ENCODE data around the gene IRF2BP1. TPM values are rescaled to one million over a fixed set of nuclear protein-coding genes. Genes with fewer than 3 reads are reported as not detected.

IRF2BP1 gene
- total and polyA plus RNA-seq, 2 donors from 2014 or later = 18.2 to 23.2 TPM

- Histone ChIP-seq H3K4me3 (ENCODE audit: low read length in 3 of 3) (no peak overlapping the region), H3K27me3 (ENCODE audit: control insufficient read depth, insufficient read depth, low read length) (peaks cover 3% of the 10 kb centered on the region), H3K9me3 (ENCODE audit: control insufficient read depth in 2 of 3, insufficient read depth in 1 of 3, low read length in 3 of 3) (no peaks in the 10 kb centered on the region), H3K27ac (ENCODE audit: low read depth in 2 of 2, low read length in 2 of 2) (no peak overlapping the region), H3K36me3 (ENCODE audit: control insufficient read depth in 2 of 3, insufficient read depth in 3 of 3, low read length in 3 of 3) (no peaks in the 10 kb centered on the region), H3K9ac (ENCODE audit: low read length in 3 of 3) (no peak overlapping the region), H3K4me1 (ENCODE audit: control insufficient read depth in 2 of 3, insufficient read depth in 2 of 3, low read depth in 1 of 3, low read length in 3 of 3) (no peaks in the 10 kb centered on the region)
- DNase-seq (peak in 1 of 5 donors; percentile 52), FAIRE-seq (no peak)
- intact Hi-C loops (cut with DNase I) = no loop called here
- TF ChIP-seq CTCF (IDR thresholded peaks at IDR 0.05; ENCODE audit: borderline replicate concordance, extremely low read depth, insufficient read depth) = no peak
Observed at GRCh38 chr19:45934551-45935230, 48.8 kb upstream of the IRF2BP1 start.

- no peak overlapping the region for H3K4me3 ChIP-seq (ENCODE audit: low read length in 3 of 3)
- peaks cover 2% of the 10 kb centered on the region for H3K27me3 ChIP-seq (ENCODE audit: control insufficient read depth, insufficient read depth, low read length)
- H3K36me3 ChIP-seq (ENCODE audit: control insufficient read depth in 2 of 3, insufficient read depth in 3 of 3, low read length in 3 of 3) = no peaks in the 10 kb centered on the region
- no peaks in the 10 kb centered on the region for H3K4me1 ChIP-seq (ENCODE audit: control insufficient read depth in 2 of 3, insufficient read depth in 2 of 3, low read depth in 1 of 3, low read length in 3 of 3)
- intact Hi-C loops (cut with DNase I) = no loop called here
- no peak for TF ChIP-seq CTCF (IDR thresholded peaks at IDR 0.05; ENCODE audit: borderline replicate concordance, extremely low read depth, insufficient read depth)
- no peak for FAIRE-seq
- no peak overlapping the region for H3K27ac ChIP-seq (ENCODE audit: low read depth in 2 of 2, low read length in 2 of 2)
- no peak overlapping the region for H3K9ac ChIP-seq (ENCODE audit: low read length in 3 of 3)
- DNase-seq = no peak
- no peaks in the 10 kb centered on the region for H3K9me3 ChIP-seq (ENCODE audit: control insufficient read depth in 2 of 3, insufficient read depth in 1 of 3, low read length in 3 of 3)
Observed at GRCh38 chr19:45933759-45934158, 47.8 kb upstream of the IRF2BP1 start.

- intact Hi-C loops (cut with DNase I) = no loop called here
- Histone ChIP-seq H3K27ac (ENCODE audit: low read depth in 2 of 2, low read length in 2 of 2) (no peak overlapping the region), H3K27me3 (ENCODE audit: control insufficient read depth, insufficient read depth, low read length) (no peaks in the 10 kb centered on the region), H3K9me3 (ENCODE audit: control insufficient read depth in 2 of 3, insufficient read depth in 1 of 3, low read length in 3 of 3) (no peaks in the 10 kb centered on the region), H3K4me1 (ENCODE audit: control insufficient read depth in 2 of 3, insufficient read depth in 2 of 3, low read depth in 1 of 3, low read length in 3 of 3) (no peaks in the 10 kb centered on the region), H3K4me3 (ENCODE audit: low read length in 3 of 3) (no peak overlapping the region), H3K9ac (ENCODE audit: low read length in 3 of 3) (no peak overlapping the region), H3K36me3 (ENCODE audit: control insufficient read depth in 2 of 3, insufficient read depth in 3 of 3, low read length in 3 of 3) (no peaks in the 10 kb centered on the region)
- no peak for TF ChIP-seq CTCF (IDR thresholded peaks at IDR 0.05; ENCODE audit: borderline replicate concordance, extremely low read depth, insufficient read depth)
- no peak for FAIRE-seq
- DNase-seq = peak in 1 of 5 donors; percentile 21
Observed at GRCh38 chr19:45931055-45931454, 45.1 kb upstream of the IRF2BP1 start.

GRCh38 chr19:45929247-45929646 is 43.3 kb upstream of the IRF2BP1 start:
- TF ChIP-seq CTCF (IDR thresholded peaks at IDR 0.05; ENCODE audit: borderline replicate concordance, extremely low read depth, insufficient read depth) = no peak
- Histone ChIP-seq H3K36me3 (ENCODE audit: control insufficient read depth in 2 of 3, insufficient read depth in 3 of 3, low read length in 3 of 3) (no peaks in the 10 kb centered on the region), H3K4me3 (ENCODE audit: low read length in 3 of 3) (no peak overlapping the region), H3K27me3 (ENCODE audit: control insufficient read depth, insufficient read depth, low read length) (no peaks in the 10 kb centered on the region), H3K9ac (ENCODE audit: low read length in 3 of 3) (no peak overlapping the region), H3K27ac (ENCODE audit: low read depth in 2 of 2, low read length in 2 of 2) (no peak overlapping the region), H3K4me1 (ENCODE audit: control insufficient read depth in 2 of 3, insufficient read depth in 2 of 3, low read depth in 1 of 3, low read length in 3 of 3) (no peaks in the 10 kb centered on the region), H3K9me3 (ENCODE audit: control insufficient read depth in 2 of 3, insufficient read depth in 1 of 3, low read length in 3 of 3) (no peaks in the 10 kb centered on the region)
- intact Hi-C loops (cut with DNase I) = no loop called here
- DNase-seq (no peak), FAIRE-seq (no peak)

Data from kidney (tissue), 14 donors.